ENCODE measurements around the gene MUC2. TPM values are rescaled to one million over a fixed set of nuclear protein-coding genes. Genes with fewer than 3 reads are reported as not detected.
A peak's percentile ranks its signal among the peaks of the same experiment; 100 is the strongest.

The MUC2 gene
- total and polyA plus RNA-seq, 2 of the 13 experiments (the other 11 are each of a cell fraction or from before 2014, with no cell fraction given), result not detected

GRCh38 chr11:1072821-1073231 lies 1.8 kb upstream of the MUC2 start:
- in situ Hi-C loops (cut with HindIII; ENCODE audit: extremely low pct_ligation_motif_present, low pct_unique_long_range_greater_than_20kb), result no loop called here
- Histone ChIP-seq H3K79me2 (ENCODE audit: insufficient read depth, low read length) (no peaks in the 10 kb centered on the region), H3K4me2 (ENCODE audit: low read depth, low read length) (peak overlapping the region; percentile 35), H3K36me3 (replicated peaks in 1 of 2; ENCODE audit: control insufficient read depth in 1 of 2, insufficient read depth in 2 of 2, low read length in 2 of 2) (no peaks in the 10 kb centered on the region), H3K4me3 (replicated peaks in 1 of 3; ENCODE audit: insufficient read depth in 1 of 3, low read depth in 2 of 3, low read length in 3 of 3) (peak overlapping the region in 1 of 3 experiments; percentile 22; a peak in 1 of 6 replicates), H3K9me3 (ENCODE audit: low read length) (no peaks in the 10 kb centered on the region), H4K20me1 (ENCODE audit: insufficient read depth, low read length) (no peaks in the 10 kb centered on the region), H3K27ac (ENCODE audit: extremely low read length, insufficient read depth, low read length) (no peak overlapping the region), H2AFZ (ENCODE audit: low read length) (no peak overlapping the region), H3K4me1 (ENCODE audit: insufficient read depth, low read length) (peaks cover 31% of the 10 kb centered on the region), H3K9ac (ENCODE audit: insufficient read depth, low read depth, low read length) (no peak overlapping the region), H3K27me3 (ENCODE audit: control insufficient read depth in 1 of 2, insufficient read depth in 2 of 2, low read length in 2 of 2) (peaks cover 14 to 40% of the 10 kb centered on the region in 2 experiments; a peak in 4 of 5 replicates)
- intact Hi-C loops (cut with micrococcal nuclease; ENCODE audit: unreplicated experiment), result no loop called here
- DNase-seq (ENCODE audit: low spot score) (no peak), ATAC-seq (no peak), FAIRE-seq (no peak)
- POLR2A ChIA-PET, result no interaction called here
- CTCF ChIA-PET (ENCODE audit: low intra/inter-chr PET ratio, low total read pairs), result no interaction called here
- BruUV-seq (replicated peaks), result no TSS peak
- WGBS (ENCODE audit: low lambda C conversion rate), result 26% methylated on average over 7 of the region's 9 CpGs
- no peak for TF ChIP-seq ZNF235 (CRISPR knock-in tag; IDR thresholded peaks at IDR 0.05; ENCODE audit: borderline replicate concordance)
- TF ChIP-seq IKZF5 (CRISPR knock-in tag; IDR thresholded peaks at IDR 0.05), result no peak
- no peak for TF ChIP-seq BCLAF1 (IDR thresholded peaks at IDR 0.05)
- no peak for TF ChIP-seq DMAP1 (CRISPR knock-in tag; IDR thresholded peaks at IDR 0.05)
- TF ChIP-seq ZMYM3 (CRISPR knock-in tag; IDR thresholded peaks at IDR 0.05), result no peak
- TF ChIP-seq FOXP4 (CRISPR knock-in tag; IDR thresholded peaks at IDR 0.05), result no peak
- TF ChIP-seq GTF3A (CRISPR knock-in tag; conservative IDR thresholded peaks at IDR 0.05), result no peak
- no peak for TF ChIP-seq DNMT3B (CRISPR knock-in tag; conservative IDR thresholded peaks at IDR 0.05)
- no peak for TF ChIP-seq ZNF275 (CRISPR knock-in tag; IDR thresholded peaks at IDR 0.05; ENCODE audit: borderline replicate concordance)
- no peak for TF ChIP-seq HOXD1 (CRISPR knock-in tag; IDR thresholded peaks at IDR 0.05)
- no peak for TF ChIP-seq ZNF687 (CRISPR knock-in tag; IDR thresholded peaks at IDR 0.05)
- no peak for TF ChIP-seq ZNF296 (CRISPR knock-in tag; conservative IDR thresholded peaks at IDR 0.05)
- no peak for TF ChIP-seq NR2C2 (CRISPR knock-in tag; IDR thresholded peaks at IDR 0.05; ENCODE audit: borderline replicate concordance)
- no peak; the same call in 1 of the 2 replicates for TF ChIP-seq ZC3H4 (CRISPR knock-in tag; IDR thresholded peaks at IDR 0.05; ENCODE audit: borderline replicate concordance)

Measured in HepG2 (cell line).